Activated CD4-positive, alpha-beta memory T cell treated with anti-CD3 and anti-CD28 coated beads, Interleukin-2, amount 10 ng/mL, durations not matched to agents 7 days and 5 days (primary cell): ENCODE data around the gene TRAPPC2L. TPM values are rescaled to one million over a fixed set of nuclear protein-coding genes. Genes with fewer than 3 reads are reported as not detected.

ENCODE experiments used
- CTCF ChIA-PET: fragments of 350-600 bp; sonication (Branson Sonifier 250); formaldehyde crosslinking; loops from one replicate; lab custom pipeline; 2021; ENCODE audit warnings: antibody characterized with exemption, inconsistent platforms; lab: Charles Lee
- POLR2A ChIA-PET: fragments of 350-600 bp; sonication (Branson Sonifier 250); formaldehyde crosslinking; loops from one replicate; lab custom pipeline; 2021; ENCODE audit warnings: antibody characterized with exemption; lab: Charles Lee
- DNase-seq: peaks from one replicate; pipeline ENCODE4 v3.0.0-alpha.2; 2020
- H3K27ac Mint-ChIP-seq: one replicate; pipeline ENCODE4 v1.8.0; 2021; ENCODE audit warnings: mild to moderate bottlenecking, mixed read lengths
- H3K27me3 Mint-ChIP-seq: one replicate; pipeline ENCODE4 v1.8.0; 2021; ENCODE audit warnings: mixed read lengths
- H3K36me3 Mint-ChIP-seq: one replicate; pipeline ENCODE4 v1.8.0; 2021; ENCODE audit warnings: low read depth, mixed read lengths
- H3K4me1 Mint-ChIP-seq: one replicate; pipeline ENCODE4 v1.8.0; 2021; ENCODE audit warnings: mixed read lengths
- H3K4me3 Mint-ChIP-seq: one replicate; pipeline ENCODE4 v1.8.0; 2021; ENCODE audit warnings: mild to moderate bottlenecking, mixed read lengths
- H3K9me3 Mint-ChIP-seq: one replicate; pipeline ENCODE4 v1.8.0; 2021; ENCODE audit warnings: mixed read lengths
- total RNA-seq, 2 experiments: library from RNA; stranded (reverse); gene quantifications; one replicate each; pipeline ENCODE4 v1.2.3, GENCODE V29; 2021

The TRAPPC2L gene
- total RNA-seq, 2 experiments from 2014 or later, result 44.9 to 45.8 TPM

DNA sequence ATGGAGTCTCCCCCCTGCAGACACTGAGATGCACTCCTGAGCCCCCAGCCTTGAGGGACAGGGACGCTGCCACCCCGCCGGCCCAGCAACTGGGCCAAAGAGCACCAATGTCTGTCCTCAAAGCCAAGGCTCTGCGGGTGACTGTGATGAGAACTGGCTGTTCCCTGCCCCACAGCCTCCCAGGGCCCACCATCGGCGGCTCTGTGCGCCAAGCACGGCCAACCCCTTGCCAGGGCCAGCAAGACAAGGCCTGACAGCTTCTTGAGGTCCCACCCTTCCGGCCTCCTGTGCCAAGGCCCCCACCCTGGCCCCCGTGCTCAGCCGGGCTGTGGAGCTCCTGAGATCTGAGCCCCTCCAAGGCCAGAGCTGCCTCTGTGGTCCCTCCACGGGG is 43.7 kb downstream of the TRAPPC2L start:
- no peaks in the 10 kb centered on the region for H3K9me3 Mint-ChIP-seq
- H3K36me3 Mint-ChIP-seq, result no peaks in the 10 kb centered on the region
- CTCF ChIA-PET, result no interaction called here
- DNase-seq, result no peak
- no peak overlapping the region for H3K27ac Mint-ChIP-seq
- no peaks in the 10 kb centered on the region for H3K27me3 Mint-ChIP-seq
- POLR2A ChIA-PET, result interaction anchor here (0.5 kb wide), 1 partner anchor 99 kb away, joined by 3 read pairs; no protein-coding TSS in a partner anchor
- no peaks in the 10 kb centered on the region for H3K4me1 Mint-ChIP-seq
- no peak overlapping the region for H3K4me3 Mint-ChIP-seq

- Mint-ChIP-seq H3K9me3 (no peaks in the 10 kb centered on the region), H3K27ac (no peak overlapping the region), H3K4me1 (no peaks in the 10 kb centered on the region), H3K4me3 (no peak overlapping the region), H3K36me3 (no peaks in the 10 kb centered on the region), H3K27me3 (no peaks in the 10 kb centered on the region)
- ChIA-PET POLR2A (no interaction called here), CTCF (no interaction called here)
- DNase-seq, result no peak
Measured at GRCh38 chr16:88901718-88902337, 44.9 kb downstream of the TRAPPC2L start.

- DNase-seq, result no peak
- H3K4me3 Mint-ChIP-seq, result no peak overlapping the region
- no peaks in the 10 kb centered on the region for H3K9me3 Mint-ChIP-seq
- ChIA-PET POLR2A (no interaction called here), CTCF (no interaction called here)
- H3K4me1 Mint-ChIP-seq, result no peaks in the 10 kb centered on the region
- no peak overlapping the region for H3K27ac Mint-ChIP-seq
- H3K27me3 Mint-ChIP-seq, result no peaks in the 10 kb centered on the region
- no peaks in the 10 kb centered on the region for H3K36me3 Mint-ChIP-seq
Measured at GRCh38 chr16:88902744-88903143, 45.8 kb downstream of the TRAPPC2L start.

- H3K4me1 Mint-ChIP-seq, result no peaks in the 10 kb centered on the region
- H3K36me3 Mint-ChIP-seq, result no peaks in the 10 kb centered on the region
- H3K9me3 Mint-ChIP-seq, result no peaks in the 10 kb centered on the region
- ChIA-PET CTCF (no interaction called here), POLR2A (no interaction called here)
- DNase-seq, result no peak
- H3K27ac Mint-ChIP-seq, result no peak overlapping the region
- H3K27me3 Mint-ChIP-seq, result no peaks in the 10 kb centered on the region
- H3K4me3 Mint-ChIP-seq, result no peak overlapping the region
Measured at GRCh38 chr16:88903267-88903666, 46.3 kb downstream of the TRAPPC2L start.

- no peaks in the 10 kb centered on the region for H3K36me3 Mint-ChIP-seq
Measured at GRCh38 chr16:88904676-88905365, 47.9 kb downstream of the TRAPPC2L start.

DNA sequence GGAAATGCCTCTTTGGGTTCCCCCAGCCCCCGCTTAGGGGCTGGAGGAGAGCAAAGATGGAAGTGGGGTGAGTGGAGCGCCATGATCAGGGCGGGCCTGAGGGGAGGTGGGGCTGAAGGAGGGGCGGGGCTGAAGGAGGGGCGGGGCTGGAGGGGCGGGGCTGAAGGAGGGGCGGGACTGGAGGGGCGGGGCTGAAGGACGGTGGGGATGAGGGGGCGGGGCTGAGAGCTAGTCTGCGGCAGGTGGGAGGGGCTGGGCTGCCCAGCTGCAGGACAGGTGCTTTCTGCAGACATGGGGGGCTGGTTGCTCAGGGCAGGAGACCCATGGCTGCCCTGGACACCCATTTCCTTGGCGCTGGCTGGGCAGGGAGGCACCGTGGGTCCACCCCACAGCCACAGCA is 48.6 kb downstream of the TRAPPC2L start:
- no peak overlapping the region for H3K27ac Mint-ChIP-seq
- ChIA-PET POLR2A (no interaction called here), CTCF (no interaction called here)
- no peaks in the 10 kb centered on the region for H3K36me3 Mint-ChIP-seq
- H3K4me1 Mint-ChIP-seq, result no peaks in the 10 kb centered on the region
- DNase-seq, result no peak
- no peak overlapping the region for H3K4me3 Mint-ChIP-seq
- no peaks in the 10 kb centered on the region for H3K27me3 Mint-ChIP-seq
- H3K9me3 Mint-ChIP-seq, result no peaks in the 10 kb centered on the region

More at GRCh38 chr16:88904676-88905365, 47.9 kb downstream of the TRAPPC2L start:
- Mint-ChIP-seq H3K4me3 (no peak overlapping the region), H3K4me1 (no peaks in the 10 kb centered on the region), H3K27me3 (no peaks in the 10 kb centered on the region), H3K9me3 (no peaks in the 10 kb centered on the region), H3K27ac (no peak overlapping the region)
- no peak for DNase-seq
- ChIA-PET POLR2A (no interaction called here), CTCF (no interaction called here)

GRCh38 chr16:88906020-88906419 is 49.1 kb downstream of the TRAPPC2L start:
- Mint-ChIP-seq H3K27ac (no peak overlapping the region), H3K27me3 (no peaks in the 10 kb centered on the region), H3K36me3 (no peaks in the 10 kb centered on the region), H3K9me3 (no peaks in the 10 kb centered on the region), H3K4me1 (no peaks in the 10 kb centered on the region), H3K4me3 (no peak overlapping the region)
- no peak for DNase-seq
- POLR2A ChIA-PET, result no interaction called here
- CTCF ChIA-PET, result no interaction called here

GRCh38 chr16:88906535-88907105 is 49.7 kb downstream of the TRAPPC2L start:
- H3K36me3 Mint-ChIP-seq, result no peaks in the 10 kb centered on the region
- POLR2A ChIA-PET, result no interaction called here
- no peak for DNase-seq
- no peak overlapping the region for H3K4me3 Mint-ChIP-seq
- H3K27ac Mint-ChIP-seq, result no peak overlapping the region
- CTCF ChIA-PET, result no interaction called here
- no peaks in the 10 kb centered on the region for H3K4me1 Mint-ChIP-seq
- no peaks in the 10 kb centered on the region for H3K9me3 Mint-ChIP-seq
- no peaks in the 10 kb centered on the region for H3K27me3 Mint-ChIP-seq

GRCh38 chr16:88907768-88908167 is 50.8 kb downstream of the TRAPPC2L start:
- Mint-ChIP-seq H3K27me3 (no peaks in the 10 kb centered on the region), H3K36me3 (no peaks in the 10 kb centered on the region)
- CTCF ChIA-PET, result no interaction called here

GRCh38 chr16:88908307-88908706 is 51.4 kb downstream of the TRAPPC2L start:
- POLR2A ChIA-PET, result no interaction called here
- DNase-seq, result no peak
- no peaks in the 10 kb centered on the region for H3K36me3 Mint-ChIP-seq
- CTCF ChIA-PET, result no interaction called here
- H3K9me3 Mint-ChIP-seq, result no peaks in the 10 kb centered on the region
- H3K27me3 Mint-ChIP-seq, result no peaks in the 10 kb centered on the region
- H3K4me3 Mint-ChIP-seq, result no peak overlapping the region
- H3K27ac Mint-ChIP-seq, result no peak overlapping the region
- no peaks in the 10 kb centered on the region for H3K4me1 Mint-ChIP-seq

More at GRCh38 chr16:88907768-88908167, 50.8 kb downstream of the TRAPPC2L start:
- Mint-ChIP-seq H3K4me3 (no peak overlapping the region), H3K27ac (no peak overlapping the region), H3K4me1 (no peaks in the 10 kb centered on the region), H3K9me3 (no peaks in the 10 kb centered on the region)
- POLR2A ChIA-PET, result no interaction called here
- no peak for DNase-seq

DNA sequence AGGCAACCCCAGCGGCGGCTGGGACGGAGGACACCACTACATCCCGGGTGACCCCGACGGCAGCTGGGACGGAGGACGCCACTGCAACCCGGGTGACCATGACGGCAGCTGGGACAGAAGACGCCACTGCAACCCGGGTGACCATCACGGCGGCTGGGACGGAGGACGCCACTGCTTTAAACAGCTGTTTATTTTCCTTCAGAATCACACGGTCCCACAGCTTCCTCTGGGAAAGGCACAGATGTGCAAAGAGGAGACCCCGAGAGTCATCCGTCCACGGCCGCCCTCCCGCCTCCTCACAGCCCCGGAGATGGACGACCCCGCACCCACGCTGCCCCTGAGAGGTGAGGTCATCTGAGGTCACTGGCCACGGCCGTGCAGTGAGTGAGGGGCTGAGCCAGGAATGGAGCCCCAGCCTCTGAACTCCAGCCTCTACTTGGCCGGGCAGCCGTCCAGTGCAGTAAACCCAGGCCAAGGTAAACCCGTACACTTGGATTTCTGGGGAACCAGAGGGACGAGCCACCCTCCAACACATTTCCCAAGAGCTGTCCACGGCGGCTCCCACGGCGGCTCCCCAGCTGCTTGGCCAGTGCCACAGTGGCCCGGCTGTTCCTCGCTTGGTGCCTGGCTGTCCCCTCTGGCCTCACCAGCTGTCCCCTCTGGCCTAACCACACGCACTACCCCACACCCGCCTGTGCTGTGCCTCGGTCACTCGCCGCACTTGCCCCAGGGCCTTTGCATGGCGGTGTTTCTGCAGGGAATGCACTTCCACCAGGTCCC is 52.7 kb downstream of the TRAPPC2L start:
- CTCF ChIA-PET, result no interaction called here
- H3K4me1 Mint-ChIP-seq, result no peaks in the 10 kb centered on the region

GRCh38 chr16:88910284-88911135 is 53.6 kb downstream of the TRAPPC2L start:
- ChIA-PET CTCF (no interaction called here), POLR2A (no interaction called here)
- Mint-ChIP-seq H3K9me3 (no peaks in the 10 kb centered on the region), H3K27me3 (no peaks in the 10 kb centered on the region), H3K36me3 (no peaks in the 10 kb centered on the region), H3K4me3 (no peak overlapping the region), H3K27ac (no peak overlapping the region), H3K4me1 (no peaks in the 10 kb centered on the region)
- DNase-seq, result no peak

More for the DNA sequence above, 52.7 kb downstream of the TRAPPC2L start:
- no peaks in the 10 kb centered on the region for H3K27me3 Mint-ChIP-seq
- no peak overlapping the region for H3K4me3 Mint-ChIP-seq
- H3K9me3 Mint-ChIP-seq, result no peaks in the 10 kb centered on the region
- POLR2A ChIA-PET, result no interaction called here
- no peak overlapping the region for H3K27ac Mint-ChIP-seq
- no peak for DNase-seq
- H3K36me3 Mint-ChIP-seq, result no peaks in the 10 kb centered on the region
